Nephron progenitor cell (in vitro differentiated cells): ENCODE measurements around the gene EHHADH.
A peak's percentile ranks its signal among the peaks of the same experiment; 100 is the strongest.

Experiments
- DNase-seq: peaks from one replicate; pipeline ENCODE4 v3.0.0; 2021
- H3K27ac Mint-ChIP-seq: 2 replicates; pipeline ENCODE4 v1.8.0; 2021; ENCODE audit warnings: mild to moderate bottlenecking, moderate library complexity, mixed read lengths
- H3K27me3 Mint-ChIP-seq: 2 replicates; pipeline ENCODE4 v1.8.0; 2021; ENCODE audit warnings: mild to moderate bottlenecking, low read depth, mixed read lengths; ENCODE audit not compliant: poor library complexity
- H3K36me3 Mint-ChIP-seq: 2 replicates; pipeline ENCODE4 v1.8.0; 2021; ENCODE audit warnings: low read depth, mixed read lengths
- H3K4me1 Mint-ChIP-seq: 2 replicates; pipeline ENCODE4 v1.8.0; 2021; ENCODE audit warnings: mixed read lengths
- H3K4me3 Mint-ChIP-seq: 2 replicates; pipeline ENCODE4 v1.8.0; 2021; ENCODE audit warnings: mild to moderate bottlenecking, moderate library complexity, mixed read lengths
- H3K9me3 Mint-ChIP-seq: 2 replicates; pipeline ENCODE4 v1.8.0; 2021; ENCODE audit warnings: mild to moderate bottlenecking, moderate library complexity, mixed read lengths
- CTCF ChIP-seq: fragments of 200-600 bp; sonication (generic); IDR thresholded peaks from 2 replicates; pipeline ENCODE4 v1.5.0; 2021; ENCODE audit warnings: antibody characterized with exemption

Gene EHHADH

DNA sequence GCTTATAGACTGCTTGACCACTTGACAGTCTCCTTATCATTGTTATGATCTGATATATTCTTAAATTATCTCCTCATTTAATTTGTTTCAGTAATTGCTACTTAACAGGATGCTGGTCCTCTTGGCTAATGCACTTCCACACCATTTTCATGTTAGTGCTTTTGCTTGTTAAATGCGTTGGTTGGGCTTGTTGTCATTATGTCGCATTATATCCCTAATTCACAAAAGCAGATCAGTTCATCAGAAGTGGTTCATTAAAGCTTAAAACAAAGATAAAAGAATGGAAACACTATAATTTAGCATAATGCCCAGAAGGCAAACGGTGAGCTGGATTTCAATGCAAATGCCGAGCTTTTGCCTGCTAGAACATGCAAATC, 17.1 kb upstream of the EHHADH start:
- peaks cover 11% of the 10 kb centered on the region for H3K4me1 Mint-ChIP-seq
- H3K36me3 Mint-ChIP-seq = no peaks in the 10 kb centered on the region
- no peak overlapping the region for H3K4me3 Mint-ChIP-seq
- TF ChIP-seq CTCF = no peak
- no peak overlapping the region for H3K27ac Mint-ChIP-seq
- no peak for DNase-seq
- H3K9me3 Mint-ChIP-seq = peaks cover 4% of the 10 kb centered on the region
- H3K27me3 Mint-ChIP-seq = peaks cover 32% of the 10 kb centered on the region

DNA sequence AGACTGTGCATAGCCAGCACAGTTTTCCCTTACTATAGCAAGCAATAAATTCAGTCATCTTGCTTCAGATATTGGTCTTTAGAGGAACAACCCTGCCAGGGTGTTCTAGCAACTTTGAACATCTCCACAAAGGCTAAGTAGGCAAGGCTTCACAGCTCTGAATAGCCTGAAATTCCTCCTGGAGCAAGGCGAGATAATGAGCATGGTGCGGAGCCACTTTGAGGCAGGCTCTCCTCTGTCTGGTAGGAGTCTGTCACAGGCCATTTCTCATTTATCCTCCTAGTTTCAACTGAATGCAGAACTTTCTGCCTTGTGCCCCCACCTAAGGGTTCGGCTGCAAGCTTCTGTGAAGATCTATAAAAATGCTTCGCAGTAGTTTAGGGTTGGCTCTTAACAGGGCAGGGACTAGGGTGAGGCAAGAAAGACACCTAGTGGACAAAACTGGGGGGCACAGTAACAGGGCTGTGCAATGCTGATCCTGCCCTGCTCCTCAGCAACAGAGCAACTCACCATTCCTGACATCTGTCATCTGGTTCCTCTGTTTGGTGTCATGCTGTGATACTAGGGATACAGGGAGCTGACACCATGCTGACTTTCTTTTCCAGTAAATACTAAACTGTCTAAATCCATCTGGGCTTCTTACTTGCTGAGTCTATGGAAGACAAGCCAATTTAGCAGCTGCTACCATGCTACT, 16.6 kb upstream of the EHHADH start:
- peaks cover 29% of the 10 kb centered on the region for H3K27me3 Mint-ChIP-seq
- peak; percentile 61 for TF ChIP-seq CTCF
- DNase-seq = peak; percentile 46
- H3K27ac Mint-ChIP-seq = no peak overlapping the region
- H3K36me3 Mint-ChIP-seq = no peaks in the 10 kb centered on the region
- peaks cover 4% of the 10 kb centered on the region for H3K9me3 Mint-ChIP-seq
- H3K4me1 Mint-ChIP-seq = peaks cover 11% of the 10 kb centered on the region
- no peak overlapping the region for H3K4me3 Mint-ChIP-seq

- TF ChIP-seq CTCF = no peak
- DNase-seq = no peak
- Mint-ChIP-seq H3K36me3 (no peaks in the 10 kb centered on the region), H3K4me3 (no peak overlapping the region), H3K9me3 (no peaks in the 10 kb centered on the region), H3K27ac (no peak overlapping the region), H3K27me3 (peaks cover 21% of the 10 kb centered on the region), H3K4me1 (peaks cover 11% of the 10 kb centered on the region)
These were observed 14.5 kb upstream of the EHHADH start for GRCh38 chr3:185268194-185268962.

DNA sequence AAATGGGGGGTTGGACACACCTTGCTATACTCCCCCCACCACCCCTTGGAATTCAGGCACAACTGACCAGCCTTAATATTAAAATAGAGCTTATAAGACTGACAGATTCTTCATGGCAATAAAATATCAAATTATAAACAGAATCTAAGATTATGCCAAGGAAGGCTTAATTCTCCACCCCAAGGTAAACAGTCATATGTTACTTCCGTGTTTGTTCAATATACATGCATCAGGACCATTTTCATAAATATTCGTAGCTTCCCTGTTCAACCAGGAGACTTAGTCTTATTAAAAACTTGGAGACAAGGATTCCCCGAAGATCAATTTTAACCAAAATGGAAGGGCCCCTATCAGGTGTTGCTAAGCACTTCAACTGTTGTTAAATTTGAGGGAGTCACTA, 13.3 kb upstream of the EHHADH start:
- H3K36me3 Mint-ChIP-seq = no peaks in the 10 kb centered on the region
- no peak overlapping the region for H3K4me3 Mint-ChIP-seq
- H3K27ac Mint-ChIP-seq = no peak overlapping the region
- DNase-seq = no peak
- peaks cover 10% of the 10 kb centered on the region for H3K27me3 Mint-ChIP-seq
- peaks cover 11% of the 10 kb centered on the region for H3K4me1 Mint-ChIP-seq
- no peaks in the 10 kb centered on the region for H3K9me3 Mint-ChIP-seq
- no peak for TF ChIP-seq CTCF

GRCh38 chr3:185264849-185265553, 11.2 kb upstream of the EHHADH start:
- no peaks in the 10 kb centered on the region for H3K36me3 Mint-ChIP-seq
- H3K4me3 Mint-ChIP-seq = no peak overlapping the region
- DNase-seq = no peak
- peaks cover 7% of the 10 kb centered on the region for H3K27me3 Mint-ChIP-seq
- H3K9me3 Mint-ChIP-seq = peaks cover 3% of the 10 kb centered on the region
- H3K4me1 Mint-ChIP-seq = peaks cover 4% of the 10 kb centered on the region
- TF ChIP-seq CTCF = no peak
- no peak overlapping the region for H3K27ac Mint-ChIP-seq
